GM19025 (cell line): Measurements from ENCODE around the gene ZNF561.
A peak's percentile ranks its signal among the peaks of the same experiment; 100 is the strongest.
"Not testable (repeated sequence)": the region's sequence is repeated elsewhere in the genome, so short reads cannot be mapped to it uniquely, and the experiment has no call there.

ENCODE experiments used
- ATAC-seq: cut with Tn5 transposase; IDR thresholded peaks from one replicate; pipeline ENCODE4 v1.9.1; 2021; ENCODE audit warnings: mild to moderate bottlenecking, low read depth, moderate library complexity; ENCODE audit not compliant: unreplicated experiment

Gene ZNF561

DNA sequence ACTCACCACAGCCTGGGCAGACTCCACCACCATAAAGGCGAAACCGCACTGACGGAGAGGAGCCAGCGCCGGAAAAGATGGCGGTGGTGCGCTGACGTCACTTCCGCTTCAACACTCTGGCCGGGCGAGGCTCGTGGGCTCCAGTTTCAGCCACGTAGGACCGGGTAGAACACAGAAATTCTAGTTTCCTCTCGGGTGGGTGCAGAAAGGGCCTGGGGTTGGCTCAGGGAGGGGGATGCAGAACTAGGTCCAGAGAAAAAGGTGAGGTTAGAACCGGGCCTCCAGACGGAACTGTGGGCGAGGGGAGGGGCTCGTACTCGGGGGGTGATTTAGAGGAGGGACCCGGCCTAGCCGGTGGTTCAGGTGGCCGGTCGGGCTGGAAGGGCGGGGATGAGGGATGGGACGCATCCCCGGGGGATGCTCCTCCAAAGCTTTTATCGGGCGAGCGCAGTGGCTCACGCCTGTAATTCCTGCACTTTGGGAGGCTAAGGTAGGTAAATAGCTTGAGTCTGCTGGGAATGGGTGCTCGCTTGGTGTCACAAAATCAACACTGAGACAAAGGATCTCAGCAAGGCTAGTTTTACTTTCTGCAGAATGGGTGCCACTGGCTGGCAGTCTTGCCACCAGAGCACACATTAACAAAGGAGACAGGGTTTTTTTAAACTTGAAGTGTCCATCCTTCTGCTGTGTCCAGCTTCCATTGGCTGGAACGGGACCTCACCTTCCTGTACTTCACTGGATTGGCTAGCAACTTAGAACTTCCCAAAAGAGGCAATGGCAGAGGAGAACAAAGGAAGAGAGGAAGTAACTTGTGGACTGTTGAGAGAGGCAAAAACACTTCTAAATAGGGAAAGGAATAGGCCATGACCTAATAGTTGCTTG lies at the start of gene ZNF561:
TSS of gene ZNF561 (minus strand) at position 77 of the 882 bp plus-strand sequence. CDS start 1,776 bp downstream, outside the sequence.
- no peak for ATAC-seq

DNA sequence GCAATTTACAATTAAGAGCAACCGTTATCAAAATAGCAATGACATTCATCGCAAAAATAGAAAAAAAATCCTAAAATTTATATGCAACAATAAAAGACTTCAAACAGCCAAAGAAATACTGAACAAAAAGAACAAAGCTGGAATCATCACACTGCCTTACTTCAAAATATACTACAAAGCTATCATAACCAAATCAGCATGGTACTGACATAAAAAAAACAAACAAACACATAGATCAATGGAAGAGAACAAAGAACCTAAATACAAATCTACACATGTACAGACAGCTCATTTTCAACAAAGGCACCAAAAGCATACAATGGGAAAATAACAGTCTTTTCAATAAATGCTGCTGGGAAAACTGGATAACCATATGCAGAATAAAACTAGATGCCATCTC lies 47.5 kb upstream of the ZNF561 start:
- ATAC-seq, result no peak

DNA sequence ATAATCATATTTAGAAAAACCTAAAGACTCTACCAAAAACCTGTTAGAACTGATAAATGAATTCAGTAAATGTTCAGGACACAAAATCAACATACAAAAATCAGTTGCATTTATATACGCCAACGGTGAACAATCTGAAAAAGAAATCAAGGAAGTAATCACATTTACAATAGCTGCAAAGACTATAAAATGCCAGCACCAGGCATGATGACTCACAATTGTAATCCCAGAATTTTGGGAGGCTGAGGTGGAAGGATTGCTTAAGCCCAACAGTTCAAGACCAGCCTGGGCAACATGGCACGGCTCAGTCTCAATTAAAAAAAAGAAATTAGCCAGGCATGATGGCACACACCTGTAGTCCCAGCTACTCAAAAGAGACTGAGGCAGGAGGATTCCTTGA lies 46.9 kb upstream of the ZNF561 start:
- no peak for ATAC-seq

DNA sequence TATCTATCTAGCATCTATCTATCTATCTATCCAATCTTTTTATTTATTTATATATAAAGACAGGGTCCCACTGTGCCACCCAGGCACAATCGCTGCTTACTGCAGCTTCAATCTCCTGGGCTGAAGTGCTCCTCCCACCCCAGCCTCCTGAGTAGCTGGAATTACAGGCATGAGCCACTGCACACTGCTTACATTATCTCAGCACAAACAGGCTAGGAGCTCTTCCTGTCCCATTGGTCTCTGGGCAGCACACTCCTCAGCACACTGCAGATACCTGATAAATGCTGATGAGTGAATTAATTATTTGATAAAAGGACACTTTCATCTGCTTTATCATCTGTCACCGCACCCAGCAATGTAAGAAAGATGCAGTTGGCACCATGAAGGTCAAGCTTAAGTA lies 37.7 kb upstream of the ZNF561 start:
- no peak for ATAC-seq

DNA sequence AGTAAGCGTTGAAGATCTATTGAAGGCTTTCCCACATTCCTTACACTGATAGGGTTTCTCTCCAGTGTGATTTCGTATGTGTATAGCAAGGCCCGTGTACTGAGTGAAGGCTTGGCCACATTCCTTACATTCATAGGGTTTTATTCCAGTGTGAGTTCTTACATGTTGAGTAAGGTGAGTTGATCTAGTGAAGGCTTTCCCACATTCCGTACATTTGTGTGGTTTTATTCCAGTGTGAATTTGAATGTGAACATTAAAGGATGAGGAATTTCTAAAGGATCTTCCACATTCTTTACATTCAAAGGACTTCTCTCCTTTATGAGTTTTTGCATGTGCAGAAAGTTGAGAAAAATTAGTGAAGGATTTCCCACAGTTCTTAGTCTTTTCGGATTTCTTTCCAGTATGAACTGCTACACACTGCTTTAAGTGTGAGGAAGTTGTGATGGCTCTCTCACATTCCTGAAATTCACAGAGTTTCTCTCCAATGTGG lies 32.1 kb upstream of the ZNF561 start:
- not testable (repeated sequence) for ATAC-seq

DNA sequence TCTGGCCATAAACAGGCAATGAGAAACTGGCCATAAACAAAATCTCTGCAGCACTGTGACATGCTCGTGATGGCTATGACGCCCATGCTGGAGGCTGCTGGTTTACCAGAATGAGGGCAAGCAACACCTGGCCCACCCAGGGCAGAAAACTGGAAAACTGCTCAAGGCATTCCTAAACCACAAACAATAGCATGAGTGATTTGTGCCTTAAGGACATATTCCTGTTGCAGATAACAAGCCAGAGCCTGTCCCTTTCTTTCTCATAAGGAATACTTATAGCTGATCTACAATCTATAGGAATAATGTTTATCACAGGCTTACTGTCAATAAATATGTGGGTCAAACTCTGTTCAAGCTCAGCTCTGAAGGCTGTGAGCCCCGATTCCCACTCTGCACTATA lies 30.4 kb upstream of the ZNF561 start:
- ATAC-seq, result not testable (repeated sequence)

DNA sequence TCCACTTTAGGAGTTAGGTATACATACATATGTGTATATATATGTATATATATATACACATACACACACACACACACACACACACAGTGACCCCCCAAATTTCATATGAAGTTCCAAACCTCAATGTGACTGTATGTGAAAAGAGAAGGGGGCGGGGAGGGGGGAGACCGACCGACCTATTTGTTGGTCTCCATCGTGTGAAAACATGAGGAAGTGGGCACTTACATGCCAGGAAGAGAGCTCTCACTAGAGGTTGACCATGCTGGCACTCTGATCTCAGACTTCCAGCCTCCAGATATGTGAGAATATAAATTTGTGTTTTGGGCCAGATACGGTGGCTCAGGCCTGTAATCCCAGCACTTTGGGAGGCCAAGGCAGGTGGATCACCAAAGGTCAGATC lies 29.3 kb upstream of the ZNF561 start:
- ATAC-seq, result no peak

DNA sequence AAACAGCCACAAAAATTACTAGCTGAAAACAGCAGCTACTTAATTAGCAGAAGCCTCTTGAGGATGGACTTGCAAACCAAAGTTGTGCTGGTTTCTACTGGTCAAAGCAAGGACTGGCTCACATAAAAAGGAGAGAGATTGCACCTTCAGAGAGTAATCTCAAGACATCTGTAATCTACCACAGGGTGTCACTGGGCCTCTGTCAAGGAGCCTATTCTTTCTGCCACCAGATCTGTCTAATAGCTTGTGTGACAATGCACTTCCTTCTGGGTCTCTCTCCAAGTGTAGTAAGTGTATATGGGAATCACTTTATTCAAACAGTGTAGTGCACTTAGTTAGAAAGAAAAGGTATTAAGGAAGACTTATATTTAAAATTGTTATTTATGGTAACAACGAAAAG lies 24.4 kb upstream of the ZNF561 start:
- ATAC-seq, result no peak

DNA sequence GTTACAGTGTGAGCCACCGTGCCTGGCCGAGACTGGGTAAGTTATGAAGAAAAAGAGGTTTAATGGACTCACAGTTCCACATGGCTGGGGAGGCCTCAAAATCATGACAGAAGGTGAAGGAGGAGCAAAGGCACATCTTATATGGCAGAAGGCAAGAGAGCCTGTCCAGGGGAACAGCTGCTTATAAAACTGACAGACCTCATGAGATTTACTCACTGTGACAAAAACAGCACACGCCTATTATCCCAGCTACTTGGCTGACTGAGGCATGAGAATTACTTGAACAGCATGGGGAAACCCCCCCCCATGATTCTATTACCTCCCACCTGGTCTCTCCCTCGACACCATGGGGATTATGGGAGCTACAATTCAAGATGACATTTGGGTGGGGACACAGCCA lies 23.4 kb upstream of the ZNF561 start:
- no peak for ATAC-seq

DNA sequence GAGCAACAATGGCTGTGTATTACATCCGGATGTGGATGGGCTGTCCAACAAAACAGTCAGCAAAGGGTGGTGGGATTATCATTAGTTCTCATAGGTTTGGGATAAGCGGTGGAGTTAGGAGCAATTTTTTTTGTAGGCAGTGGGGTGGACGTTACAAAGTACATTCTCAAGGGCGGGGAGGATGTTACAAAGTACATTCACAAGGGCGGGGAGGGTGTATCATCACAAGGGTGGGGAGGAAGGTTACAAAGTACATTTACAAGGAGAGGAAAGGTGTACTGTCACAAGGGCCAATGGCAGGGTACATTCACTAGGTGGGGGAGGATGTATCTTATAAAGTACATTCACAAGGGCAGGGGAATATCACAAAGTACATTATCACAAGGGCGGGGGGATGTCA lies 20.8 kb upstream of the ZNF561 start:
- no peak for ATAC-seq

DNA sequence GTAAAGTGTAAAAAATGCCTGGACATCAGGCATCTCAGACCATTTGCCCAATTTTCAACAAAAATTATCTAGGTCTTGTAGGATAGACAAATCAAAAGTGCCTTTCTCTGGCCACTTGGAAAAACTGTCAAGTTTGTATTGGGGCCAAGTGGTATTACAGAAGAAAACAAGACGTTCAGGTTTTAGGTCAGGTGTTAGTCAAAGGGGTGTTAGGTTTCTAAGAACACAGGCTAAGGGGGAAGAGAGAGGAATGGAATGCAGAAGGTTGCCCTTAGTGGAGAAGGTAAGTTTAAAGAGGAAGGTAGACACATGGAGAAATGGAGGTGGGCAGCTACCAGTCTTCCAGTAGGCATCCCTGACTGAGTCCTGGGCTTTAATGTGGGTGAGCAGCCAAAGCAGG lies 19.9 kb upstream of the ZNF561 start:
- no peak for ATAC-seq

DNA sequence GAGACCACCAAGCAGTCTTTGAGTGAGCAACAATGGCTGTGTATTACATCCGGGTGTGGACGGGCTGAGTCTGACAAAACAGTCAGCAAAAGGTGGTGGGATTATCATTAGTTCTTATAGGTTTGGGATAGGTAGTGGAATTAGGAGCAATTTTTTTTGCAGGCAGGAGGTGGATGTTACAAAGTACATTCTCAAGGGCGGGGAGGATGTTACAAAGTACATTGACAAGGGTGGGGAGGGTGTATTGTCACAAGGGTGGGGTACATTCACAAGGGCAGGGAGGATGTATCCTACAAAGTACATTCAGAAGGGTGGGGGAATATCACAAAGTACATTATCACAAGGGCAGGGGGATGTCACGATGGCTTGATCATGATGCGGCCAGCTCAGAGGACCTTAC lies 15.0 kb upstream of the ZNF561 start:
- ATAC-seq, result no peak

DNA sequence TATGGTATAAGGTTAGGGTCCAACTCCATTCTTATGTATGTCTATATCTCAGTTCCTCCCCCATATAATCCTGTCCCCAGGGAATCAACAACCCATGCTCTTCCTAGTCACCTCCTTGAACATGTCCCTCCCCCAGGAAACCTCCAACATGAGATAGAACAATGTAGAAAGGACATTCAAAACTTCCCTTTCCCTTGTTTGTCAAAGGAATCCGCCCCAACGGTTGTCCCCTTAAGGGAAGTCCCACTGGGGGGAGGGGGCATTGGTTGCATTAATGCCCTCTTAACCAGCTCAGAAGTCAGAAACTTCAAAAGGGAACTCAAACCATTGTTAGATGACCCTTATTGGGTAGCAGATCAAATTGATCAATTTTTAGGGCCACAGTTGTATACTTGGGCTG lies 6.8 kb upstream of the ZNF561 start:
- ATAC-seq, result no peak

DNA sequence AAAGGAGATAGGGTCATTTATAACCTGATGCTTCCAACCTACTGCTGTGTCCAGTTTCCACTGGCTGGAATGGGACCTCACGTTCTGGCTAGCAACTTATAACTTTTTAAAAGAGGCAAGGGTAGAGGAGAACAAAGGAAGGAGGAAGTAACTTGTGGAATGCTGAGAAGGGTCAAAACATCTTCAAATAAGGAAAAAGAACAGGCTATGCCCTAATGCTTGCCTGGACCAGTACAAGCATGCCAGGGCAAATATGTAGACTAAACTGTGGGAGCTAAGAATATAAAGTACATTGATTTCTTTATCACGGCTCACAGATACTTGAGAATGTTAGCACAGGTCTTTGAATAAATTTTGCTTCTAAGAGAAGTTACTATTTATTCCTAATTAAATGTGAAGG lies 1.5 kb upstream of the ZNF561 start:
- ATAC-seq, result no peak

DNA sequence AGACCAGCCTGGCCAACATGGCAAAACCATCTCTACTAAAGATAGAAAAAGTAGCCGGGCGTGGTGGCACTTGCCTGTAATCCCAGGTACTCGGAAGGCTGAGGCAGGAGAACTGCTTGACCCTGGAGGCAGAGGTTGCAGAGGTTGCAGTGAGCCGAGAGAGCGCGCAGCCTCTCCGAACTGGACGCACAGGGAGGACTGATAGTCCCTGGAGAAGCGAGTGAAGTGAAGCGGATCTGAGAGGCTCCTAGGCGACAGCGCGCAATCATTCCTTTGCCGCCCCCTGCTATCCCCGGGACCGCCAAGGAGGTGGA lies 233 bp downstream of the ZNF561 start:
- ATAC-seq, result no peak

DNA sequence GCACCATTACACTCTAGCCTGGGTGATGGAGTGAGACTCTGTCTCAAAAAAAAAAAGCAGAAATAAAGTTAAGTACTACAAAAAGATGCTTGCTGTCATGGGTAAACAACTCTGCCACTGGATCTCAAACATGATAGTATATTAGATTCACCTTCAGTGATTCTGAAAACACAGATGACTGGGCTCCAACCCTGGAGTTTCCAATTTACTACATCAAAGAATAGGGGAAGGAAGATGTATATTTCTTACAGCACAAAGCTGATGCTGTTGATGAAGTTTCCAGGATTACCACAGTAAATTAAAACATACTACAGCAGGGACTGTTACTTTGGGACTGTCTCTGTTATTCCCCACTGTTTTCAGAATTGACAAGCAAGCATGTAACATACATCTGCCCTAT lies 5.2 kb downstream of the ZNF561 start:
- no peak for ATAC-seq

DNA sequence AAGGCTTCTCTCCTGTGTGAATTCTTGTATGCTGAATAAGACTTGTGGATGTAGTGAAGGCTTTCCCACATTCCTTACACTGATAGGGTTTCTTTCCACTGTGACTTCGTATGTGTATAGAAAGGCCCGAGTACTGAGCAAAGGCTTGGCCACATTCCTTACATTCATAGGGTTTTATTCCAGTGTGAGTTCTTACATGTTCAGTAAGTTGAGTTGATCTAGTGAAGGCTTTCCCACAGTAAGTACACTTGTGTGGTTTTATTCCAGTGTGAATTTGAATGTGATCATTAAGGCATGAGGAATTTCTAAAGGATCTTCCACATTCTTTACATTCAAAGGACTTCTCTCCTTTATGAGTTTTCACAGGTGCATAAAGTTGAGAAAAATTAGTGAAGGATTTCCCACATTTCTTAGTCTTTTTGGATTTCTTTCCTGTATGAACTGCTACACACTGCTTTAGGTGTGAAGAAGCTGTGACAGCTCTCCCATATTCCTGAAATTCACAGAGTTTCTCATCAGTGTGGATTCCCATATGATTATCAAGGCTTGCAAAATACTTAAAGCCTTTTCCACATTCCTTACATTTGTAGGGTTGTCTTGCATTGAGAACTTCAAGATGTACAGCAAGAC lies 10.4 kb downstream of the ZNF561 start:
- ATAC-seq, result no peak

DNA sequence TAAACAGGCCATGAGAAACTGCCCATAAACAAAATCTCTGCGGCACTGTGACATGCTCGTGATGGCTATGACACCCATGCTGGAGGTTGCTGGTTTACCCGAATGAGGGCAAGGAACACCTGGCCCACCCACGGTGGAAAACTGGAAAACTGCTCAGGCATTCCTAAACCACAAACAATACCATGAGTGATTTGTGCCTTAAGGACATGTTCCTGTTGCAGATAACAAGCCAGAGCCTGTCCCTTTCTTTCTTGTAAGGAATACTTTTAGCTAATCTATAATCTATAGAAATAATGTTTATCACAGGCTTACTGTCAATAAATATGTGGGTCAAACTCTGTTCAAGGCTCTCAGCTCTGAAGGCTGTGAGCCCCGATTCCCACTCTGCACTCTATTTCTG lies 12.1 kb downstream of the ZNF561 start:
- no peak for ATAC-seq

DNA sequence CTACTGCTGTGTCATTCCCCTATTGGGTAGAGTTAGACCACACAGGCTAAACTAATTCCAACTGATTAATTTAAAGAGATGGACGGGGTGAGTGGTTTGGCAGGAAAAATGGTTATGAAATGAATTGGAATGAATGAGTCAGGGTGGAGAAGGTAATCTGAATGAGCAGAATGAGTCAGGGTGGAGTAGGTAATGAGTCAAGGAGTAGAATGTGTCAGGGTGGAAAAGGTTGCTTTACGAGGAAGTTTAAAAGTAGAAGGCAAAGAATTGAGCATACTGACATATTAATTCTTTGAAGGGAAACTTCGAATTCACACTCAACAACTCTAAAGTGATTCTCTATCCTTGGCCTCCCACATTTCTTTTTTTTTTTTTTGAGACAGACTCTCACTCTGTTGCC lies 24.0 kb downstream of the ZNF561 start:
- ATAC-seq, result no peak

DNA sequence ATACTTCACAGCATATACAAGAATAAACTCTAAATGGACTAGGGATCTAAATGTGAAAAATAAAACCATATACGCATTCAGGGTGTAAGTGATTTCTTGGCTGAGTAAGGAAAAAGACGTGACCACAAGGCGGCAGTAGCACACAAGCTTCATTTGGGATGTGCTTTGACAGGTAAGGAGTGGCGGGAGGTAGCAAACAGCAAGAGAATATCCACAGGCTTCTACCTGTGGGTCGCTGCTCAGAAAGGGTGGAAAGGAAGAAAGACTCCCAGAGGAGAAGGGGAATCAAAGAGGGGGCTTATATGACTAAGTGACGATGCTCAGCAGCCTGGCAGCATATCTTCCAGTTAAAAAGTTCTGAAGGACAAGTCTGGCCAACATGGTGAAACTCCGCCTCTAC lies 34.3 kb downstream of the ZNF561 start:
- no peak for ATAC-seq

DNA sequence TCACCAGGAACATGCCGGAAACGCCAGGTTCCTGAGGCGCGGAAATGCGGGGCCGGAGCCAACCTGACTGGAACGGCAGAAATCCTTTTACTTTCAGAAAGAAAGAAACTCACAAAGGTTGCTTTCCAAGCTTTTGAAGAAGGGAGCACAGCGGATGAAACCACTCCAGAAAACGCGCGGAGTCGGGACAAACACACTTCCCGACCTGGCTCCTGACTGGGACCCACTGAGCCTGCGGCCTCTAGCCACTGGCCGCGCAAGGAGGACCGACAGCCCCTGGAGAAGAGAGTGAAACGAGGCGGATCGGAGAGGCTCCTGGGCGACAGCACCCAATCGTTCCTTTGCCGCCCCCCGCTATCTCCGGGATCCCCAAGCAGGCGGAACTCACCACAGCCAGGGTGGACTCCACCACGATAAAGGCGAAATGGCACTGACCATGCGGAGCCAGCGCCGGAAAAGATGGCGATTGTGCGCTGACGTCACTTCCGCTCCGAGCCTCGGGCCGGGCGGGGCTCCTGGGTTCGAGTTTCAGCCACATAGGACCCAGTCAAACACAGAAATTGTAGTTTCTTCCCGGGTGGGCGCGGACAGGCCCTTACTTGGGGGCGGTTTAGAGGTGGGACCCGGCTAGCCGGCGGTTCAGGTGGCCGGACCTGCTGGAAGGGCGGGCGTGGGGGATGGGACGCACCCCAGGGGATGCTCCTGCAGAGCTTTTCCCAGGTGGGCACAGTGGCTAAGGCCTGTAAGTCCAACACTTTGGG lies 36.8 kb downstream of the ZNF561 start, which contains the start of gene ZNF121:
TSS of gene ZNF121 (minus strand) at position 432 of the 761 bp plus-strand sequence. CDS start 16,407 bp downstream, outside the sequence.
- peak; percentile 78 for ATAC-seq
